HL-60/S4 (cell line): Measurements from ENCODE around the gene MBP.
"Not testable (repeated sequence)": the region's sequence is repeated elsewhere in the genome, so short reads cannot be mapped to it uniquely, and the experiment has no call there.

Source experiments
- in situ Hi-C: fragments of 300-500 bp; cut with MboI; formaldehyde crosslinking; loops from 2 replicates; pipeline ENCODE4 v1.14.3; 2022; ENCODE audit warnings: low sequenced_read_pairs

MBP gene

DNA sequence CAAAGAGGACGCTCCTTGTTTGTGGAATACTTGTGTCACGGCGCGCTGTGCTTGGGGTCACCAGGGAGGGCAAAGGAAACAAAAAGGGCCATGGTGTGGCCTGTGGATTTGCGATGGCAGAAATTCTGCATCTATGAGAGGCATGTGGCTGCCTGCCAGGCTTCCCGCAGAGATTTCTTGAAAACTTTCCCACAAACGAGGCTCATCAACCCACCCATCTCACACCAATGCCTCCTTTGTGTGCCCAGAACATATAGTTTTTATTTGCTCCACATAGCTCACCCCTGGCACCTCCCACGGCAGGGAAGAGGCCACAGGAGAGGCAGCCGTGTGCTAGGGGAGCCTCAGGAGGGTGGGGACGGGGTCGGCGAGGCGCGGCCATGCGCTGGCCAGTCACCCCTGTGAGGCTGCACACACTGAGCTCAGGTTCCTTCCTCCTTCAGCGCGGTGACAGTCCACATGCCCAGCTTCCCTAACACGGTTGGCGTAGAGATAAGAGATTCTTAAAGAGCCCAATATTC is 100.3 kb downstream of the MBP start:
- in situ Hi-C loops: no loop called here

DNA sequence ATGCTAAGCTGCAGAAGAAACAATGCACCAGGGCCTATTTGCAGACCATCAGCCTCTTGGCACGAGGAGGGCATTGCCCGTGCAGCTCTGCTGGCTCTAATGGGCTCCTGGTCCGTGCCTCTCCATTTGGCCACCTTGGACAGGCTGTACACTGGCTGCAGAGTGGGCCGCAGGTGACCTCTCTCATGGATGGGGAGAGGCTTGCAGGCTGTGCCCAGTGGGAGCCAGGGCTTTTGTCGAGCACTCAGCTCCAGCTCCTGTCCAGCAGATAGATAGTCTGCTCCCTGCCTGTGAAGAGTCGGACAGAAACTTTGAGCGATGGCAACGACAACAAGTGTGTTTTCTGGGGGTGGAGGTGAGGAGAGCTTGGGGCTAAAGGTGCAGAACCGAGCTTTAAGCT is 100.9 kb downstream of the MBP start:
- in situ Hi-C loops: no loop called here

DNA sequence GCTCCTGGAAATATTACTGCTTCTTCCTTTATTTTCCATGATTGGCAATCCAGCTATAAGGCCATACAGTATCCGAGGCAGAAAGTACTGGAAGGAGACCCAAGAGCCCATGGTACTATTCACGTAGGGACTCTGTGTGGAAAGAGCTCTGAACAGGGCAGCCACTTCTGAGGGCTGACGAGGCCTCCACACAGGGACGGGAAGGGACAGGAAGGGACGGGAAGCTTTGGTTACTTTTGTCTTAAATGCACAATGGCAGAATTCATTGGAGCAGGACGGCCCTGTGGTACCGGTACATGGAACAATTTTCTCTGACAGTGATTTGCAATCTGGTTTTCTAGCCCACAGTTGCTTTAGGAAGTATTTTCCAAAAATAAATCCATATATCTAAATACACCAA is 102.4 kb downstream of the MBP start:
- in situ Hi-C loops: no loop called here

DNA sequence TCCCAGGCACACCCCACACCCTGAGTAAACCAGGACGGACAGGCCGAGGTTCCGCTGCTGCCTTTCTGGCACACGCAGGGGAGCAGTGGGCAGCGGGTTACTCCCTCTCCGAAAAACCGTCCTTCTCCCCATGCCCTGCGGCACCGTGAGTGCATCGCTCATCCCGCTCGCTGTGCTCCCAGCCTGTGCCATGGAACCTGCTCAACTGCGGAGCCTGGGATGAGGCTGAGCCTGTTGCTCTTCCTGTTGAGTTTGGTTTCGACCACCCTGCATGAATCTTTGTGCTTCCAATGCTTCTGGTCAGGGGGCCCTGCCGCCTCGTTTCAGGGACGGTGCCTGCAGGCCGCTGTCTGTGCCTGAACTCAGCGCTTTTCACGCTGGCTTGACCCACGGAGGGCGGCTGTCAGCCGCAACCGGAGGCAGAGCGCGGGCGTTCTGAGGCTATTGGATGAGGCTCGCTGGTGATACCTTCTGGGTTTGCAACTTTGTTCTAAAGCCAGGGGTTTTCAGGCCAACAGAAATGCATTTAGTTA is 106.7 kb downstream of the MBP start:
- in situ Hi-C loops: no loop called here

DNA sequence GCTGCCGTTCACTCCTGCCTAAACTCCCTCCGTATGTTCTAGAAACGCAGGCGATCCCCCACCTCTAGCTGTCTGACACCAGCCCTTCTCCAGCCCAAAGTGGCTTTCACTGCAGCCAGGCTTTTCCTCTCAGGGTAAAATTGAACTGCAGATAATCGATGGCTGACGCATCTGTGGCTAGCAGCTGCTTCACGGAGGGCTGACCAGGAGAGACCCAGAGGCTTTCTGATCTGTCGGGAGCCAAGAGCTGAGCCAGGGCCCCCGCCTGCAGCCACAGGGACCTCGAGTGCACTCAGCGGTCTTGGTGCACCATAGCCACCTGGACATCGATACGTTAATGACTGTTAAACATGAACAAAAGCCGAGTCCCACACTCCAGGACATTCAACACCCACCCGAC is 107.5 kb downstream of the MBP start:
- in situ Hi-C loops: no loop called here

DNA sequence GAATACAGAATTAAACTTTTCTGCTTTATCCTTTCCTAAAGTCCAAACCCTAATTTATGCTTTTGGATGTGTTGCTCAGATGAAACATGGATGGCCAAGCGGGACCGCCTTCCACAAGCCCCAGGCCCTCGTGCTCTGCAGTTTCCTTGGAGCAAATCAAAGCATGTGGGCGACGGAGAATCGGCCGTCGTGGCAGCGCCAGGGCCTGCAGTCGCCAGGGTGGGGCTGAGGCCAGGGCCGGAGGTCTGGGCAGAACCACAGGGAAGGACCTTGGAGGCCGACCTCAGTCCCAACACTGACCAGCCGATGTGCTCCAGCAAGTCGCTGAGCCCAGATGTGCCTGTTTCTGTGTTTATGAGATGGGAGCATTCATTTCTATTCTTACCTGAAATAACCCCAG is 108.1 kb downstream of the MBP start:
- in situ Hi-C loops: no loop called here

DNA sequence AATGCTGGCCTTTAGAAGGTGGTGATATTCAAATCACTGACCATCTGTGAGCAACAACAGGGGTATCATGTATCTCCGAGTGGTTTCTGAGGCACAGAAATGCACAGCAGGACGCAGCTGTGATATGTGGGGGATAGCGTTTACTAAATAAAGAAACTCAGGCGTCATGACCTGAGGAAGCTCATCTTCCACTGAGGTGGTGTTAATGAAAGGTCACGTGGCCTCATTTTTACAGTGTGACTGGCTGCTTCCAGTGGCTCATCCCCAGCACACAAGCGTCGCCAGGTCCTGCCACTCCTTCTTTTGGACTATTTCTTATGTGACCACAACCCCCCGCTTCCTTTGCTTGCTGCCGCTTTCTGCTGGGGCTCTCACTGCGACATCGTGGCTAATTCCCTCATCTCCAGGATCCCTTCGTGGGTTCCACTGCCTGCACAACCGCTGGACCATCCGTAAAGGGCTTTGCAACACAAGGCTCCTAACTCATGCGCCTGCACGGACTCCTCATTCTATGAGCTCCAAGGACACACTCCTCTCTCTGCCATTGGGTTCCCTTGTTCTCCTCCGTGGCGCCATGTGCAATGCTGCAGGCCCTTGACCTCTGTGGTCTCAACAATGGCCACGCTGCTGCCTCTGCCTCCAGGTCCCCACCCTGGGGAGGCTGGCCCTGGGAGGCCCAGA is 109.3 kb downstream of the MBP start:
- in situ Hi-C loops: no loop called here

GRCh38 chr18:77022556-77022955 is 110.0 kb downstream of the MBP start:
- in situ Hi-C loops: no loop called here

DNA sequence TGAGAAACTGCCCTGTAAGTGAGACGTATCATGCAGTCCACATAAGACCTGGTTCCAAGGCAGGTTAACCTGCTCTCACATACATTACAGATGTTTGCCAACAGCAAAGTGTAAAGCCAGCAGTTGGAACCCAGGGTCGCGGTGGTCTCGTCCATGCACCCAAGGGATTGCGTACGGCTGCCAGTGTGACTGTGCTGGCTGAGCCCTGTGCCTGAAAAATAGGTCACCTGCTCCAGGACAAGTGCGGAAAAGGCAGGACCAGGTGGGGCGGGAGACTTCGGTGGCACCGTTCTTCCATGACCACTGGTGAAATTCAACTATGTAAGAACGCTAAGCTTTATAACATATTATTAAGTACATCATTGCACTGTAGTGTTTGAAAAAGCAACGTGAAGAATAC is 110.5 kb downstream of the MBP start:
- in situ Hi-C loops: no loop called here

DNA sequence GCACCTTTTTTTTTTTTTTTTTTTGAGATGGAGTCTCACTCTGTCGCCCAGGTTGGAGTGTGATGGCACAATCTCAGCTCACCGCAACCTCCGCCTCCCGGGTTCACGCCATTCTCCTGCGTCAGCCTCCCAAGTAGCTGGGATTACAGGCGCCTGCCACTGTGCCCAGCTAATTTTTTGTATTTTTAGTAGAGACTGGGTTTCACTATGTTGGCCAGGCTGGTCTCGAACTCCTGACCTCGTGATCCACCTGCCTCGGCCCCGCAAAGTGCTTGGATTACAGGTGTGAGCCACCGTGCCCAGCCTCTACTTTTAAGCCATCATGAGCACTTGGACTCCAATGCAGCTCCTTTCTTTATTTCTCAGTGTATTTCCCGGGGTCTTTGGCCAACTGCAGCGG is 111.1 kb downstream of the MBP start:
- in situ Hi-C loops: not testable (repeated sequence)

DNA sequence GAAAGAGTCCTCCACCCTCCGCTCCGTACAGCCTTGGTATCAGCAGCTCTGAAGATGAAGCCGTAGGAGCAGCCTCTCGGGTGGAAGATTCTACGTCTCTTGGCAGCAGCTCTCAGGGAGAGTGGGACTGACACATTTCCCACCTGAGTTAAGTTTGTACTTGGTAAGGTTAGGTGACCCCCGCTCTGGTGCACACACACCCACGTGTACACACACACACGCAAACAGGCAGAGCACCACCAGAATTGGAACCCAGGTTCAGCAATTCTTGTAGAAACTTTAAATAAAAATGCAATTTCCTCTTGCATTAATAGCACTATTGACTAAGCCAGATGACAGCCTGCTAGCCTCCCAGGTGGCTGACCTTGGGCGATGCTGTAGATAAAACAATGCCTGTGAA is 111.5 kb downstream of the MBP start:
- in situ Hi-C loops: no loop called here

DNA sequence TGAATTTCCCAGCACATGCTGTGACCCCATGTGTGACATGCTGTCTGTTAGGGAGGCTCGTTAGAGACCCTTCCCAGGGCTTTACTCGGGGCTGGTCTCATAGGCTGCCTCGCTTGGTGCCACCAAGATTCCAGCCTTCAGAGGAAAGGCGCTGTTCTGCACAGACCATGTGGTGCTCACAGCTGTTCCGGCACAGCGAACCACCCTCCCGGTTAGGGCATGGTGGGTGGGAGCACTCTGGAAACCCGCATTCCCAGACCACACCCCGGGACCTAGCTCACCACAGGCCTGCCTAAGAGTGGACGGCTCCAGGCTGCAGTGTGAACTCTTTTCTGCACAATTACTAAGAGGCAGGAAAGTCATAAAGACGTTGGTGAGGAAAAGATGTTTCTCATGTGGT is 112.0 kb downstream of the MBP start:
- in situ Hi-C loops: no loop called here

- in situ Hi-C loops: no loop called here
These were observed 112.9 kb downstream of the MBP start for GRCh38 chr18:77019641-77020040.

DNA sequence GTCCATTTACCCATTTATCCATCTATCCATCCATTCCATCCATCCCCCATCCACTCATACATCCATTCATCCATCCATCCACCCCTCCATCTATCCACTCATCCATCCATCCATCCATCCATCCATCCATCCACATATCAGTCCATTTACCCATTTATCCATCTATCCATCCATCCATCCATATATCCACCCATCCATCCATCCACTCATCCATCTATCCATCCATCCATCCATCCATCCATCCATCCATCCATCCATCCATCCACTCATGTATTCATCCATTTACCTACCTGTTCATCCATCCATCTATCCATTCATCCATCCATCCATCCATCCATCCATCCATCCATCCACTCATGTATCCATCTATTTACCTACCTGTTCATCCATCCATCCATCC is 113.9 kb downstream of the MBP start:
- in situ Hi-C loops: not testable (repeated sequence)

DNA sequence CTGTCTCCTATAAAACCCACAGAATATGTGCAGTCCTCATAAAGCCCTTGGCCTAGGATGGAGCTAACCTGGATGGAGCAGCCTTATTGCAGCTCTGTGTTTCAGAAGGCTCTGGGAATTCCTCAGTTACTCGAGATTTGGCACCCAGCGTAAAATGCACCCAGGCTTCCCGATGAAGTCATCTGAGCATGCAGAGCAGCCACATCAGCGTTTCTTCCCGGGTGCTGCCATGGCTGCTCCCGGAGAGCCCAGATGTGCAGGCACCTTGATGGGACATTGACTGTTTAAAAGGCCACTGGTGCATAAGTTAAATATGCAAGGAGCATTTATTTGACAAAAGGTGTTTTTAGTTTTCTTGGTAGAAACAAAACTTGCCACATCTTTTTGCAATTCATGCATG is 115.2 kb downstream of the MBP start:
- in situ Hi-C loops: no loop called here

- in situ Hi-C loops: no loop called here
These were observed 115.6 kb downstream of the MBP start for GRCh38 chr18:77016936-77017335.

DNA sequence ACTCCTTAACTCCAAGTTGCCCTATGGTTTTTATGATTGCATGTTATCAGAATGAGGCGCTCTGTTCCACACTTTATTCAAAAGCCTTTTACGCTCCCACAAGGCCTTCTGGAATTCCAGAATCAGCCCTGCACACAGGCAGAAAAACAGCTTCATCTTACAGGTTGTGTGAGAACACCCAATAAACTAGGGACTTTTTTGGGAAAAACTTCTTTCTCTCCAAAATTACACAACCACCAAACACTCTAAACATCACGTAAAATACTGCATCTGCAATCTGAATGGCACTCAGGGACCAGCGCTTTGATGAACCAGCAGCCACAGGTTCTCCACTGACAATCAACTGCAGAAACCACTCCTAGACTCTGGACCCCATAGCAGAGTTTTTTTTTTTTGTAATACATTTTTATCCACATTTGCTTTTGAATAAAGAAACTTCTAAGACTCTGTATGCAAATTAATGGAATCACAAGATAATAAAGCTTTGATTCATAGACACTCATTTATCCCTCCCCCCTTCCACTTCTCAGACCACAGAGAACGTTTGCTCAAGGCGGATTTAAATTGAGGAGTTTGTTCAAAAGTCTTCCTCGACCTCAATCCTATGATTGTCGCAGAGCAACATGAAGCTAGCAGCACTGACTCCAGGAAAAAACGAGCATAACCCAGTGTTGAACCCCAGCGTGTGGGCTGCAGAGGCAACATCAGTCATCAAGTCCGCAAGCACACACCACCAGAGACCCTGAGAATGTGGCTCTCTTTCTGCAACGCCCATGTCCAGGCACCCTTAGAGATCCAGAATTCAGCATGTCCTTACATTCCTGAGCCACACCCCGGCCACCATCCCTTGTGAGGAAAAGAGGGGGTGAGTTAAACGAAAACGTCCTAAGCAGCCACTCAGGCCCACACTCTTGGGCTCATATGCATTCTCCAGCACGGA is 116.5 kb downstream of the MBP start:
- in situ Hi-C loops: no loop called here

- in situ Hi-C loops: no loop called here
These were observed 117.4 kb downstream of the MBP start for GRCh38 chr18:77015169-77015568.

GRCh38 chr18:77014538-77014937 is 118.0 kb downstream of the MBP start:
- in situ Hi-C loops: no loop called here

DNA sequence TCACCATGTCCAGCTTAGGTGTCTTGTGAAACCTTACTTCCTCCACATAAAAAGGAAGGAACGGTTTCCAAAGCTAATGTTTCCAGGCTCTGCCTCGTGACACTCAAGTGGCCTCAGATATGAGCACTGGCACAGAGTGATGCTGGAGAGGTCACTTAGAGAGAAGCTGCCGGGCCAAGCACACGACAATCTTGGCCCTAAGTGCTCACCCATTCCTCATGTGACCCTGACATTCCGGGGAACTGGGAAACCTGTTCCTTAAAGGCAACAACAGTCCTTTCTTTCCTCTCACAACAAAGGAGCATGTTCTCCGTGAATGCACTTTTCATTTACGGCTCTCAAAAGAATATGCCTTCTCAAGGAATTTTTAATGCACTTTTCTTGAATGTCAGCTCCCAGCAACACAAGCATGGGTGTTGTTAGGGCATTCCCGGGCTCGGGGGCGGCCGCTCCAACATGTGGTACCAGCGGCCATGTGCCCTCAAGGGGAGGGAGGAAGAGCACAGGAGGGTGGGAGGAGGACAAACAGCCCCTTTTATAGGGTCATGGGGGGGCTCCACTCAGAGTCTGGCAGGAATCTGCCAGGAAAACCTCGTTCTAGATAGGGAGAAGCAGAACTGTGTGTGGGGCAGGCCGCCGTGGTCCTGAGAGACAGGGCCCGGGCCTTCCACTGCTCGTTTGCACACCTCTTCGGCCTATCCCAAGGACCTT is 118.6 kb downstream of the MBP start:
- in situ Hi-C loops: no loop called here
